OCI-LY7 (cell line): ENCODE data around the gene RHOT2. TPM values are rescaled to one million over a fixed set of nuclear protein-coding genes. Genes with fewer than 3 reads are reported as not detected.

Source experiments
- BruUV-seq: library from RNA; stranded (reverse); fragments of 400-500 nt; replicated peaks from 2 replicates; lab custom pipeline; 2021; lab: Mats Ljungman, UMichigan
- CTCF ChIA-PET: fragments of 300-600 bp; sonication (Branson Sonifier 250); formaldehyde crosslinking; loops from one replicate; lab custom pipeline; 2022; ENCODE audit warnings: antibody characterized with exemption; ENCODE audit not compliant: unreplicated experiment; lab: Charles Lee
- POLR2A ChIA-PET: fragments of 300-600 bp; sonication (Branson Sonifier 250); formaldehyde crosslinking; loops from one replicate; lab custom pipeline; 2022; ENCODE audit warnings: antibody characterized with exemption; lab: Charles Lee
- DNase-seq: peaks from one replicate; pipeline ENCODE4 v3.0.0-alpha.2; 2015; ENCODE audit warnings: low spot score
- H2AFZ ChIP-seq: fragments of 200-600 bp; sonication (generic), shearing (Covaris generic); 2 replicates; pipeline ENCODE4 v1.6.1; 2014; ENCODE audit warnings: mild to moderate bottlenecking, antibody characterized with exemption, low read length, moderate library complexity
- H3K27ac ChIP-seq: fragments of 200-600 bp; sonication (generic); 2 replicates; pipeline ENCODE4 v1.5.1; 2014; ENCODE audit warnings: mixed run types, low read depth, mild to moderate bottlenecking, moderate library complexity, low read length, inconsistent platforms; ENCODE audit not compliant: poor library complexity, severe bottlenecking
- H3K36me3 ChIP-seq: fragments of 200-600 bp; sonication (generic); 2 replicates; pipeline ENCODE4 v1.6.1; 2014; ENCODE audit warnings: mild to moderate bottlenecking, antibody characterized with exemption, low read length, moderate library complexity, mixed read lengths; ENCODE audit not compliant: insufficient read depth
- H3K4me1 ChIP-seq: fragments of 200-600 bp; sonication (generic); 2 replicates; pipeline ENCODE4 v1.5.1; 2014; ENCODE audit warnings: mild to moderate bottlenecking, low read length; ENCODE audit not compliant: insufficient read depth, poor library complexity, severe bottlenecking
- H3K4me2 ChIP-seq: fragments of 200-600 bp; sonication (generic); 2 replicates; pipeline ENCODE4 v1.6.1; 2014; ENCODE audit warnings: mild to moderate bottlenecking, low read length
- H3K4me3 ChIP-seq: fragments of 200-600 bp; sonication (generic); 2 replicates; pipeline ENCODE4 v1.5.1; 2014; ENCODE audit warnings: mild to moderate bottlenecking, low read depth, low read length; ENCODE audit not compliant: poor library complexity, severe bottlenecking
- H3K79me2 ChIP-seq: fragments of 200-600 bp; sonication (generic); 2 replicates; pipeline ENCODE4 v1.6.1; 2016; ENCODE audit warnings: low read depth, mild to moderate bottlenecking, low read length, moderate library complexity, mixed read lengths; ENCODE audit not compliant: insufficient read depth
- H3K9me2 ChIP-seq: fragments of 200-600 bp; sonication (generic); 2 replicates; pipeline ENCODE4 v1.6.1; 2016; ENCODE audit warnings: mild to moderate bottlenecking, low read length, mixed read lengths; ENCODE audit not compliant: insufficient read depth
- H3K9me3 ChIP-seq: fragments of 200-600 bp; sonication (generic); 2 replicates; pipeline ENCODE4 v1.6.1; 2014; ENCODE audit warnings: mild to moderate bottlenecking, mixed run types, low read length, mixed read lengths
- H4K20me1 ChIP-seq: fragments of 200-600 bp; sonication (generic); 2 replicates; pipeline ENCODE4 v1.6.1; 2014; ENCODE audit warnings: mild to moderate bottlenecking, antibody characterized with exemption, low read length, moderate library complexity, mixed read lengths; ENCODE audit not compliant: insufficient read depth
- CTCF ChIP-seq: fragments of 200-600 bp; sonication (generic); conservative IDR thresholded peaks from 2 replicates; pipeline ENCODE4 v1.5.1; 2014; ENCODE audit warnings: mild to moderate bottlenecking, antibody characterized with exemption, low read length, moderate library complexity, mixed read lengths
- EZH2phosphoT487 ChIP-seq: fragments of 200-600 bp; sonication (generic); IDR thresholded peaks from 2 replicates; pipeline ENCODE4 v1.6.1; 2018; ENCODE audit warnings: low read depth, borderline replicate concordance, mild to moderate bottlenecking, mixed run types, antibody characterized with exemption, low read length, moderate library complexity, mixed read lengths
- intact Hi-C: fragments of 100-400 bp; cut with micrococcal nuclease; formaldehyde crosslinking; loops from one replicate; pipeline ENCODE4 v1.10.0; 2022; ENCODE audit not compliant: unreplicated experiment
- total RNA-seq, 2 experiments: library from RNA; depleted of rRNA in 1 of 2; stranded (reverse); fragments of >200 nt in 1 of 2; shearing (Covaris generic) in 1 of 2; gene quantifications; 2 replicates each; pipeline ENCODE4 v1.2.3, GENCODE V29; 2014 to 2022

The RHOT2 gene
- total RNA-seq, 2 experiments from 2014 or later, result 133 to 136 TPM

DNA sequence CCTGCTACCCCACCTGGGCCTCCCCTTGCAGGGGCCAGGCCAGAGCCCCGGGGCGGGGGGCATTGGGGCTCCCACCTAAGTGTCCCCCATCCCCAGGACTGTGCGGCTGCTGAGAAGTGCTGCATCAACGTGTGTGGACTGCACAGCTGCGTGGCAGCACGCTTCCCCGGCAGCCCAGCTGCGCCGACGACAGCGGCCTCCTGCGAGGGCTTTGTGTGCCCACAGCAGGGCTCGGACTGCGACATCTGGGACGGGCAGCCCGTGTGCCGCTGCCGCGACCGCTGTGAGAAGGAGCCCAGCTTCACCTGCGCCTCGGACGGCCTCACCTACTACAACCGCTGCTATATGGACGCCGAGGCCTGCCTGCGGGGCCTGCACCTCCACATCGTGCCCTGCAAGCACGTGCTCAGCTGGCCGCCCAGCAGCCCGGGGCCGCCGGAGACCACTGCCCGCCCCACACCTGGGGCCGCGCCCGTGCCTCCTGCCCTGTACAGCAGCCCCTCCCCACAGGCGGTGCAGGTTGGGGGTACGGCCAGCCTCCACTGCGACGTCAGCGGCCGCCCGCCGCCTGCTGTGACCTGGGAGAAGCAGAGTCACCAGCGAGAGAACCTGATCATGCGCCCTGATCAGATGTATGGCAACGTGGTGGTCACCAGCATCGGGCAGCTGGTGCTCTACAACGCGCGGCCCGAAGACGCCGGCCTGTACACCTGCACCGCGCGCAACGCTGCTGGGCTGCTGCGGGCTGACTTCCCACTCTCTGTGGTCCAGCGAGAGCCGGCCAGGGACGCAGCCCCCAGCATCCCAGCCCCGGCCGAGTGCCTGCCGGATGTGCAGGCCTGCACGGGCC, 35.2 kb upstream of the RHOT2 start:
- no TSS peak for BruUV-seq
- POLR2A ChIA-PET, result no interaction called here
- intact Hi-C loops, result no loop called here

GRCh38 chr16:633336-634050, 34.4 kb upstream of the RHOT2 start:
- Histone ChIP-seq H3K9me2 (no peaks in the 10 kb centered on the region), H3K4me3 (no peak overlapping the region), H3K4me2 (no peak overlapping the region), H3K27ac (no peak overlapping the region), H3K79me2 (peaks cover 8% of the 10 kb centered on the region; the same call in 1 of the 2 replicates), H3K4me1 (peaks cover 21% of the 10 kb centered on the region), H3K9me3 (no peaks in the 10 kb centered on the region), H3K36me3 (peaks cover 8% of the 10 kb centered on the region; the same call in 1 of the 2 replicates), H4K20me1 (no peaks in the 10 kb centered on the region), H2AFZ (no peak overlapping the region)
- CTCF ChIA-PET, result no interaction called here
- no TSS peak for BruUV-seq
- no peak for DNase-seq
- TF ChIP-seq CTCF (no peak), EZH2phosphoT487 (no peak)
- intact Hi-C loops, result no loop called here
- POLR2A ChIA-PET, result no interaction called here

More for the DNA sequence above, 35.2 kb upstream of the RHOT2 start:
- H3K9me3 ChIP-seq, result no peaks in the 10 kb centered on the region
- no peak overlapping the region for H3K4me3 ChIP-seq
- CTCF ChIA-PET, result no interaction called here
- TF ChIP-seq EZH2phosphoT487 (no peak), CTCF (no peak)
- no peak overlapping the region for H3K27ac ChIP-seq
- H4K20me1 ChIP-seq, result no peaks in the 10 kb centered on the region
- H3K9me2 ChIP-seq, result no peaks in the 10 kb centered on the region
- no peak for DNase-seq
- H3K36me3 ChIP-seq, result peaks cover 8% of the 10 kb centered on the region; the same call in 1 of the 2 replicates
- peaks cover 13% of the 10 kb centered on the region for H3K4me1 ChIP-seq
- H3K79me2 ChIP-seq, result peaks cover 8% of the 10 kb centered on the region; the same call in 1 of the 2 replicates
- no peak overlapping the region for H2AFZ ChIP-seq
- no peak overlapping the region for H3K4me2 ChIP-seq
